Endometrium (tissue), 2 donors: ENCODE measurements around the gene MUSK.

Source experiments
- FAIRE-seq: peaks from 2 replicates; lab custom pipeline; 2012; peaks lifted over from hg19 to GRCh38; lab: Jason Lieb, UNC
- donor health status: control.
- donor health status: control.

MUSK gene

GRCh38 chr9:110668570-110669167 is at the start of gene MUSK:
Gene MUSK, plus strand, starts transcription at chr9:110668791. Its CDS starts 114 bp downstream, at chr9:110668905.
- FAIRE-seq: no peak

- no peak for FAIRE-seq
Measured at GRCh38 chr9:110619831-110620230, 48.8 kb upstream of the MUSK start.

GRCh38 chr9:110620726-110621125 is 47.9 kb upstream of the MUSK start:
- no peak for FAIRE-seq

- no peak for FAIRE-seq
Measured at GRCh38 chr9:110622368-110622767, 46.2 kb upstream of the MUSK start.

GRCh38 chr9:110623462-110624025 is 45.0 kb upstream of the MUSK start:
- FAIRE-seq: peak; percentile 89

DNA sequence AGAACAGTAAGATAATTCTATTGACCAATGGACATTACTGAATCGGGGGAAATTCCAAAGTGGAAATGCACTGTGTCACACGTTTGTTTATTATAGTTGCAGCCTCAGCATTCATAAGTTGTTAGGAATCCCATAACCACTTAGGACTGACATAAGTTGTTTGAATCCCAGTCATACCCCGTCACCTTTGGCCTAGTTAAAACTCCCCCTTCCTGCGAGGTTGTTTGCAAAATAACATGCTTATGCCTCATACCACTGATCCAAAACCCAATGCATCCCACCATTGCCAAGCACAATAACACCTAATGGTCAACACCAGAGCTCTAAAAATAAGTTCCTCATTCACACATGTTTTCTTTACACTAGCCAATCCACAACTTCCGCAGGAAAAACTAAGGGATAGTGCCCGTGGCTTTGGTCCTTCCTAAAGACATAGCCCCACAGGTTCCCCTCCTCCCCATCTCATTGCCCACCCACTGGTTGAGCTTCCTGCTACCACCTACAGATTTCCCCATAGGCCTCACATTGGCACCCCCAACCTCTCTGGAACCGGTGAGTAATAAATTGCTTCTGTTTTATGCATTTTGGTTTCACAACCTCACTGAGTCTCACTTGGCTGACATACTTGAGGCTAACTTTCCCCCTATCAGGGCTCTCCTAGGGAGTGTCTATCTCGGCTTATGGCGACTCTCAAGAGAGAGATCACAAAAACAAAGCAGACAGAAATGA is 42.3 kb upstream of the MUSK start:
- no peak for FAIRE-seq

DNA sequence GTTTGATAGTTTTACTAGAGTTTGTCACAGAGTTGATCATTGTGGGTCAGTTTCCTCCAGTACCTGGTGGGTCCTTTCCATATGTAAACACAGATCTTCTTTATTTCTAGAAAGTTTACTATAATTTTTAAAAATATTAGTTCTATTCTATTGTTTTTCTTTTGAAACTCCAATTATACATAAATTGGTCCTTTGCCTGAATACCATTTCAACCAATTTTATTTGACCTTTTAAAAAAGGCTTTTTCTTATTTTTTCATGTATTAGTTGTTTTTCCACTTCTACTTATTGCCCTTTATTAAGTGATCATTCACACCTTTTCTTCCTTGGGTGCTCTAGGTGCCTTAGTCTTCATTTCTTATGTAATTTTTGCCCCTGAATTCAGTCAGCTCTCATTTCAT is 33.0 kb upstream of the MUSK start:
- no peak for FAIRE-seq

DNA sequence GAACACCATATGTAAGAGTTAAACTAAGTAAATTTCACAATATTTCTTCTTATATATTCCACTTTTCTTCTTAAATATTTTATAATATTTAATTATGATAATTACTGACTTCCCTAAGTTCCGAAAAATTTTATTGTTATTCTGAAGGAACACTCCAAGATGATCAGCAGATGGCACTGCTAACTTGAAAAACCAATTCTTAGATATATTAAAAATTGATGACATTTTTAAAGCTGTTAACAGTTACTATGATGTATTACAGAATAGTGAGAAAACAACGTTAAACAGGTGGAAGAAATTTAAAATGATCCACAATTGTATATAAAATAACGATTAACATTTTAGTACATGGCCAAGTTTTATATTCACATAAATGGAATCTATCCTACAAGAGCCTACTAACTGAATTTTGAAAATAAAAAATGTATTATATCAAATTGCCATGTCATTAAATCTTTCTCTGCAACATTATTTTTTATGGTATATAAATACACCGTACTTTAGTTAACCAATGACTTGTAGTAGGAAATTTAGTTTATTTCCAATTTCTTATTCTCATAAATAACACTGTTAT is 30.1 kb upstream of the MUSK start:
- peak; percentile 96 for FAIRE-seq

GRCh38 chr9:110640736-110641135 is 27.9 kb upstream of the MUSK start:
- no peak for FAIRE-seq

GRCh38 chr9:110641293-110641692 is 27.3 kb upstream of the MUSK start:
- FAIRE-seq: no peak

DNA sequence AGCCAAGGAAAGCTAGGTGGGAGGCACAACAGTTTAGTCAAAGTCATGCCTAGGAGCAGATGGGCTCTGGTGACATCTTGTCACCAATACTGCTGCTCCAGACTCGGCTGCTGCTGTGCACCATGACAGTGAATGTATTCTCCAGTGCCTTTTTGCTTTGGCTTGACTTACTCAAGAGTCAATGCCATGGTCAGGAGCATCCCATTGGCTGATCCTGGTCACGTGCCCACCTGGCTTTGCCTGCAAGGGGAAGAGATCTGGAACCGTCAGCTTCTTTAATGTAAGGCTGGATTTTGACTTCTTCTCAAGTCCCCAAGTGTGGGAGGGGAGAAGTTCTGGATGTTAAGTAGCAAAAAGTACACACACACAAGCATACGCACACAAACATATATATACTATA is 19.9 kb upstream of the MUSK start:
- no peak for FAIRE-seq

DNA sequence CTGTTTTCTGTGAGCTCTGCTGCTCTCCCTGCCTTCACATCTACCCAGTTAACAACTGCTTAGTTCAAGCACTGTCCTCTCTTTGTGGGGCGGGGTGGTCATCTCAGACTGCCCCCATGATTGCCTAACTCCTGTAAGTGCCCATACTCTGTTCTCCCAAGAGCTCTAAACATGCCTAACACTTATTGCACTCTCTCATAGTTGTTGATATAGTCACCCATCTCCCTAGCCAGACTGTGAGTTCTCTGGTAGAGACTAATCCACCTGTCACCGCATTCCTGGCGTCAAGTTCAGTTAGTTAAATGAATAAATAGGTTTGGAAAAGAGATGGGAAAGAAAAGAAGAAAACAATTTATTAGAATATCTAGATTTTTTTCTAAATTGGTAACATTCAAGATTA is 18.3 kb upstream of the MUSK start:
- peak; percentile 26 for FAIRE-seq

GRCh38 chr9:110650991-110651411 is 17.6 kb upstream of the MUSK start:
- peak; percentile 96 for FAIRE-seq

DNA sequence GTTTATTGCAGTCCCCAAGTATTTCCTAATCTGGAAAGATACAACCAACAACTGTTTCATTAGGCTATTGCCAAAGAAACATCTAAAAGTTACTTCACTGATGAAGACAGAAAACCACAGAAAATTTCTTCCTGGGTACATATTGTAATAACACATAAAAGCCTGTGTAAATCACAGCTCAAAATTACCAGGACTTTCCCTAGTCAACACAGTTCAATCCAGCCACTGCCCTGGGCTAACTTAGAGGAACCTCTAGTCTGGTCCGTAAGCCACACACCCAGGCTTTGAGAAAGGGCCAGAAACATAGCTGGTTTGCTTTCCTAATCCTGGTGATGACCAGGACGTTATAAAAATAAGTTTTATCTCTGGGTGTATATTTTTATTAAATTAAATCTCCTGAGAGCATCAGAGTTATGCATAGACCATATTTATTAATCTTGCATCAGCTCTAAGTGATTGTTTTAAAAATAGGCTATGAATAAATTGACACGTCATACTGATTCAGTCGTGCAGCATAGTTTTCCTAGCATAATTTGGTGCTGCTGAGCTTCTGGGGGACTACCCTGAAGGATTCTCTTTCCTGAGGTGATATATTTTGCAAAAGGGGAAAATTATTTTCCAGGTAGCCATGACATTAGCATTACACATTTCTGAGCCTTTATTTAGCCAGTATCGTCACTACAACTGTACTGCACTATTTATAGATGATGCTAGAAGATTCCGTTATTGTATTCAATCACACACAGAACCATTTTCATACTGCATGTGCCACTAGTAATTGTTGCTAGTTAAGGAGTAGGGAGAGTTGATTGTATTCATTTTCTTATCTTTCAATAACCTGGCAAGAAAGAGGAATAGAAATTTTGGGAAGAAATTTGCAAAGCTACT is 12.6 kb upstream of the MUSK start:
- FAIRE-seq: no peak

GRCh38 chr9:110659891-110660541 is 8.6 kb upstream of the MUSK start:
- no peak for FAIRE-seq

DNA sequence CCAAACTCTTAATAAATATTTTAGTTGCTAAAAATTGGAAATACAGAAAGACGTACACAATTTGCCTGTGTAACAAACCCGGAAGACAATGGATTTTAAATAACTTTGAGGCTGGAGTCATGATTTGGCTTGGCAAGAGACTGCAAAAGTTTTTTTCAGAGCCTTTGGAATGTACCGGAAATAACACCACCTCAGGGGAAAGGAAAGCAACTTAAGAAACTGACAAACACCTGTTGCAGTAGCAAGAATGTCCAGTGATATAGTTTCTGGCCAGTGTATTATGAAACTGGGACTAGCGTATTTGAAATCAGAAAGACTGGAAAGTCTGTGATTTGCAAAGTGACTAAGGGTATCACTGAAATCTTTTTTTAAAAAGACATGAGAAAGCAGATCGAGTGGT is 842 bp downstream of the MUSK start:
- FAIRE-seq: no peak

- no peak for FAIRE-seq
Measured at GRCh38 chr9:110671849-110672248, 3.3 kb downstream of the MUSK start.

DNA sequence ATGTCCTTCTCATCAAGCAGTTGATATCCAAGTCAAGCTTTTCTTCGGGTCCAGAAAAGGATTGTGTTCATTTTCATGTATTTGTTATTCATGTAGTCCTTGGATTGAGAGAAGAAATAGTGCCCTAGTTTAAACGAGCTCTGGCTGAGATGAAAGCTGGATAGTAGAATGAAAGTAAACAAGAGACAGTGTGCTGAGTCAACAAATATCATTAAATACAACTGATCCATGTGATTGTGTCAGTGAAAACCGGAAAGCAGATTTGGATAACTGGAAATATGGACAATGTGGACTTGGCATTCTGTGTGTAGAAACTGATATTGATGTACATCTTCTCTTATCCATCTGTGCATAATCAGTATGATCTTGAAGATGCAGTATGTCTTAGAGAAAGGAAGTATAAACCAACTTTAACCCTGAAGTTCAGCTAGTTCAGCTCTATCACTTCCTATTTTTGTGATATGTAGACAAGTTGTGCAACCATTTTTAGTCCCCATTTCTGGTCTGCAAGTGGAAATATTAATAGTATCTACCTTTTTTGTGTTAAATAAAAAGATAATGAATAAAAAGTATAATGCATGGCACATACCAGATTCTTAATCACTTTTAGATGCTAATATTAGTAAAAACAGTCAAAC is 4.4 kb downstream of the MUSK start:
- no peak for FAIRE-seq

GRCh38 chr9:110687497-110687896 is 18.9 kb downstream of the MUSK start:
- FAIRE-seq: no peak

DNA sequence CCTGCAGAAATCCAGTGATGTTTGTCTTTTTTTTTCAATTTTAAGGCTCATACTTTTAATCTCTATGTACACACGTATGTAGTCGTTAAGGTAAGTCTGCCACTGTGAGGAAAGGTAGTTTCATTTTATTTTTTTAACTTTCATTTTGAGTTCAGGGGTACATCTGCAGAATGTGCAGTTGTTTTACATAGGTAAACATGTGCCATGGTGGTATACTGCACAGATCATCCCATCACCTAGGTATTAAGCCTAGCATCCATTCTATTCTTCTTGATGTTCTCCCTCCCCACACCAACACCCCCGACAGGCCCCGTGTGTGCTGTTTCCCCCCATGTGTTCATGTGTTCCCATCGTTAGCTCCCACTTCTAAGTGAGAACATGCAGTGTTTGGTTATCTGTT is 19.7 kb downstream of the MUSK start:
- no peak for FAIRE-seq

GRCh38 chr9:110691002-110691549 is 22.5 kb downstream of the MUSK start:
- no peak for FAIRE-seq
